ENCODE data around the gene ITGA11. TPM values are rescaled to one million over a fixed set of nuclear protein-coding genes. Genes with fewer than 3 reads are reported as not detected.

The ITGA11 gene
- total RNA-seq, 1 donor from 2014 or later = 0.22 TPM

DNA sequence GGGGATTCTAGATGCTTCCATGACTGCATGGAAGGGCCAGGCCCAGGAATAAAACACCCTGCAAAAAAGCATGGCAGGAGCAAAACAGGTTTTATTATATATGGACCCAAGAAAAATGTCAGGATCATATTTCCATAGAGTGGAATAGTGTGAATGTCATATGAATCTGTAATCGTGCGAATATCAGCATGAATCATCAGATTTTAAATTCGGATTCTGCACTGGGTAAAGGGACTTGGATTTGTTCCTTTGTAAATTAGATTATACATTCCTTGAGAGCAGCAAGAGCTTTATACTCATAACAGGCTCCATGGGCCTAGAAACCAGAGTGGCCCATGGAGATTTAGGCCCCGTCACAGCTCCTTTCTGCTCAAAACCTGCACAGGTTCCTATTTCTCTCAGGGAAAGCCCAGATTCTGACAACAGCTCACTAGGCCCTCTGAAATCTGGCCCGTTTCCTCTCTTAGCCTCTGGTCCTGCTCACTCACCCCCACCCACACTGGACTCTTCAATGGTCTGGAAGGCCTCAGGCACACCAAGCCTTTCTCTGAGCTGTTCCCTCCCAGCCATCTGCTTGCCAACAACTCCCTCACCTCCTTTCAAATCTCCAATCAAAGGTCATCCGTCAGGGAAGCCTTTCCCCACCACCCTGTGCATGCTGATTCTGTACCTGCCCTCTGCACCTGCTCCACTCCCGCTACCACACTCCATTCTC, 78.4 kb downstream of the ITGA11 start:
- Mint-ChIP-seq H3K27ac (ENCODE audit: unreplicated experiment) (peak overlapping the region; percentile 36), H3K36me3 (ENCODE audit: unreplicated experiment) (no peaks in the 10 kb centered on the region), H3K4me3 (ENCODE audit: unreplicated experiment) (no peak overlapping the region), H3K9me3 (ENCODE audit: unreplicated experiment) (peaks cover 2% of the 10 kb centered on the region), H3K4me1 (ENCODE audit: low read depth, unreplicated experiment) (peaks cover 16% of the 10 kb centered on the region), H3K27me3 (ENCODE audit: unreplicated experiment) (peaks cover 4% of the 10 kb centered on the region)
- TF ChIP-seq, protein P1, sequence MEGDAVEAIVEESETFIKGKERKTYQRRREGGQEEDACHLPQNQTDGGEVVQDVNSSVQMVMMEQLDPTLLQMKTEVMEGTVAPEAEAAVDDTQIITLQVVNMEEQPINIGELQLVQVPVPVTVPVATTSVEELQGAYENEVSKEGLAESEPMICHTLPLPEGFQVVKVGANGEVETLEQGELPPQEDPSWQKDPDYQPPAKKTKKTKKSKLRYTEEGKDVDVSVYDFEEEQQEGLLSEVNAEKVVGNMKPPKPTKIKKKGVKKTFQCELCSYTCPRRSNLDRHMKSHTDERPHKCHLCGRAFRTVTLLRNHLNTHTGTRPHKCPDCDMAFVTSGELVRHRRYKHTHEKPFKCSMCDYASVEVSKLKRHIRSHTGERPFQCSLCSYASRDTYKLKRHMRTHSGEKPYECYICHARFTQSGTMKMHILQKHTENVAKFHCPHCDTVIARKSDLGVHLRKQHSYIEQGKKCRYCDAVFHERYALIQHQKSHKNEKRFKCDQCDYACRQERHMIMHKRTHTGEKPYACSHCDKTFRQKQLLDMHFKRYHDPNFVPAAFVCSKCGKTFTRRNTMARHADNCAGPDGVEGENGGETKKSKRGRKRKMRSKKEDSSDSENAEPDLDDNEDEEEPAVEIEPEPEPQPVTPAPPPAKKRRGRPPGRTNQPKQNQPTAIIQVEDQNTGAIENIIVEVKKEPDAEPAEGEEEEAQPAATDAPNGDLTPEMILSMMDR (IDR thresholded peaks at IDR 0.05; ENCODE audit: partially characterized antibody, unreplicated experiment) = no peak
- DNase-seq = no peak

GRCh38 chr15:68352401-68353062, 79.4 kb downstream of the ITGA11 start:
- Mint-ChIP-seq H3K4me1 (ENCODE audit: low read depth, unreplicated experiment) (peaks cover 24% of the 10 kb centered on the region), H3K27me3 (ENCODE audit: unreplicated experiment) (peaks cover 3% of the 10 kb centered on the region), H3K36me3 (ENCODE audit: unreplicated experiment) (no peaks in the 10 kb centered on the region), H3K4me3 (ENCODE audit: unreplicated experiment) (no peak overlapping the region), H3K27ac (ENCODE audit: unreplicated experiment) (no peak overlapping the region), H3K9me3 (ENCODE audit: unreplicated experiment) (peaks cover 4% of the 10 kb centered on the region)
- DNase-seq = no peak
- TF ChIP-seq, protein P1 (IDR thresholded peaks at IDR 0.05; ENCODE audit: partially characterized antibody, unreplicated experiment) = no peak

DNA sequence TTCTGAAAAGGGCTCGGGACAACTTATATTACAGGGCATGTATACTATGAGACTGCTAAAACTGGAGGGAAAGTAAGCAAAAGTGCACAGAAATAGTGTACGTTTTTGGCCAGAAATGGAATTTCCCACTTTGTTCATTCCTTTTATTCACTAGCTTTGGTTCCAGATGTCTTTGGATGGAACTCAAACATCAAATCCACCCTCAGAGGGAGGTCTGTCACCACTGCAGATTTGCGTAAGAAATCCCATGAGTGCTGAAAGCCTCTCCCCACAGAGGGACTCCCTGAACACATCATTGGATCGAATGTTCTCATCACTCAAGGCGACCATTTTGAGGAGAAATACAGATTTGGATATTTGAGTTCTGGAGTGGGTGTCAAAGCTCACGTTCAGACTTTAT, 82.8 kb downstream of the ITGA11 start:
- no peaks in the 10 kb centered on the region for H3K36me3 Mint-ChIP-seq (ENCODE audit: unreplicated experiment)
- H3K9me3 Mint-ChIP-seq (ENCODE audit: unreplicated experiment) = peaks cover 15% of the 10 kb centered on the region
- TF ChIP-seq, protein P1 (IDR thresholded peaks at IDR 0.05; ENCODE audit: partially characterized antibody, unreplicated experiment) = no peak
- DNase-seq = no peak
- no peak overlapping the region for H3K4me3 Mint-ChIP-seq (ENCODE audit: unreplicated experiment)
- H3K4me1 Mint-ChIP-seq (ENCODE audit: low read depth, unreplicated experiment) = peaks cover 50% of the 10 kb centered on the region
- no peak overlapping the region for H3K27ac Mint-ChIP-seq (ENCODE audit: unreplicated experiment)
- peaks cover 17% of the 10 kb centered on the region for H3K27me3 Mint-ChIP-seq (ENCODE audit: unreplicated experiment)

GRCh38 chr15:68348606-68349005, 83.4 kb downstream of the ITGA11 start:
- Mint-ChIP-seq H3K4me3 (ENCODE audit: unreplicated experiment) (no peak overlapping the region), H3K36me3 (ENCODE audit: unreplicated experiment) (no peaks in the 10 kb centered on the region), H3K27ac (ENCODE audit: unreplicated experiment) (peak overlapping the region; percentile 33), H3K4me1 (ENCODE audit: low read depth, unreplicated experiment) (peaks cover 51% of the 10 kb centered on the region), H3K9me3 (ENCODE audit: unreplicated experiment) (peaks cover 13% of the 10 kb centered on the region), H3K27me3 (ENCODE audit: unreplicated experiment) (peaks cover 16% of the 10 kb centered on the region)
- no peak for DNase-seq
- TF ChIP-seq, protein P1 (IDR thresholded peaks at IDR 0.05; ENCODE audit: partially characterized antibody, unreplicated experiment) = no peak

GRCh38 chr15:68348081-68348480, 83.9 kb downstream of the ITGA11 start:
- no peaks in the 10 kb centered on the region for H3K36me3 Mint-ChIP-seq (ENCODE audit: unreplicated experiment)

More at GRCh38 chr15:68348081-68348480, 83.9 kb downstream of the ITGA11 start:
- DNase-seq = no peak
- Mint-ChIP-seq H3K27ac (ENCODE audit: unreplicated experiment) (peak overlapping the region; percentile 97), H3K4me3 (ENCODE audit: unreplicated experiment) (peak overlapping the region; percentile 22), H3K27me3 (ENCODE audit: unreplicated experiment) (peaks cover 18% of the 10 kb centered on the region), H3K9me3 (ENCODE audit: unreplicated experiment) (peaks cover 15% of the 10 kb centered on the region), H3K4me1 (ENCODE audit: low read depth, unreplicated experiment) (peaks cover 56% of the 10 kb centered on the region)
- TF ChIP-seq, protein P1 (IDR thresholded peaks at IDR 0.05; ENCODE audit: partially characterized antibody, unreplicated experiment) = no peak
